ENCODE measurements around the gene CROCC.

Gene CROCC

GRCh38 chr1:17001760-17002523 is 80.2 kb downstream of the CROCC start:
- no peaks in the 10 kb centered on the region for H3K9me3 ChIP-seq (ENCODE audit: control insufficient read depth, insufficient read depth, low read length)
- DNase-seq (ENCODE audit: low read depth, low spot score): no peak
- H3K27me3 ChIP-seq (ENCODE audit: control insufficient read depth, insufficient read depth, low read length): no peaks in the 10 kb centered on the region
- H3K4me3 ChIP-seq (ENCODE audit: low read length): no peak overlapping the region
- no CpG with 5 or more reads among the region's 19 CpGs for WGBS (ENCODE audit: insufficient coverage, insufficient read length)
- peaks cover 19% of the 10 kb centered on the region for H3K36me3 ChIP-seq (ENCODE audit: control insufficient read depth, insufficient read depth, low read length)
- H3K27ac ChIP-seq (ENCODE audit: low read length): no peak overlapping the region
- H3K4me1 ChIP-seq (ENCODE audit: control insufficient read depth, insufficient read depth, low read length): no peaks in the 10 kb centered on the region

- no peaks in the 10 kb centered on the region for H3K9me3 ChIP-seq (ENCODE audit: control insufficient read depth, insufficient read depth, low read length)
- no peak for DNase-seq (ENCODE audit: low read depth, low spot score)
- no CpG with 5 or more reads among the region's 4 CpGs for WGBS (ENCODE audit: insufficient coverage, insufficient read length)
- no peak overlapping the region for H3K4me3 ChIP-seq (ENCODE audit: low read length)
- H3K27me3 ChIP-seq (ENCODE audit: control insufficient read depth, insufficient read depth, low read length): no peaks in the 10 kb centered on the region
- peaks cover 19% of the 10 kb centered on the region for H3K36me3 ChIP-seq (ENCODE audit: control insufficient read depth, insufficient read depth, low read length)
- H3K27ac ChIP-seq (ENCODE audit: low read length): no peak overlapping the region
- H3K4me1 ChIP-seq (ENCODE audit: control insufficient read depth, insufficient read depth, low read length): no peaks in the 10 kb centered on the region
Observed at GRCh38 chr1:17002524-17002902, 80.8 kb downstream of the CROCC start.

- no peaks in the 10 kb centered on the region for H3K27me3 ChIP-seq (ENCODE audit: control insufficient read depth, insufficient read depth, low read length)
- DNase-seq (ENCODE audit: low read depth, low spot score): no peak
- peaks cover 19% of the 10 kb centered on the region for H3K36me3 ChIP-seq (ENCODE audit: control insufficient read depth, insufficient read depth, low read length)
- no peak overlapping the region for H3K4me3 ChIP-seq (ENCODE audit: low read length)
- WGBS (ENCODE audit: insufficient coverage, insufficient read length): no CpG with 5 or more reads among the region's 24 CpGs
- H3K9me3 ChIP-seq (ENCODE audit: control insufficient read depth, insufficient read depth, low read length): no peaks in the 10 kb centered on the region
- H3K27ac ChIP-seq (ENCODE audit: low read length): no peak overlapping the region
- peaks cover 2% of the 10 kb centered on the region; the same call in 1 of the 2 replicates for H3K4me1 ChIP-seq (ENCODE audit: control insufficient read depth, insufficient read depth, low read length)
Observed at GRCh38 chr1:17004466-17005364, 83.0 kb downstream of the CROCC start.

GRCh38 chr1:17005365-17005740 is 83.6 kb downstream of the CROCC start:
- no CpG with 5 or more reads among the region's 19 CpGs for WGBS (ENCODE audit: insufficient coverage, insufficient read length)
- Histone ChIP-seq H3K4me3 (ENCODE audit: low read length) (no peak overlapping the region), H3K4me1 (ENCODE audit: control insufficient read depth, insufficient read depth, low read length) (peaks cover 2% of the 10 kb centered on the region; the same call in 1 of the 2 replicates), H3K27ac (ENCODE audit: low read length) (no peak overlapping the region), H3K27me3 (ENCODE audit: control insufficient read depth, insufficient read depth, low read length) (no peaks in the 10 kb centered on the region), H3K36me3 (ENCODE audit: control insufficient read depth, insufficient read depth, low read length) (peaks cover 18% of the 10 kb centered on the region), H3K9me3 (ENCODE audit: control insufficient read depth, insufficient read depth, low read length) (no peaks in the 10 kb centered on the region)
- no peak for DNase-seq (ENCODE audit: low read depth, low spot score)

GRCh38 chr1:17007121-17007520 is 85.4 kb downstream of the CROCC start:
- Histone ChIP-seq H3K27ac (ENCODE audit: low read length) (no peak overlapping the region), H3K4me3 (ENCODE audit: low read length) (no peak overlapping the region), H3K27me3 (ENCODE audit: control insufficient read depth, insufficient read depth, low read length) (no peaks in the 10 kb centered on the region), H3K4me1 (ENCODE audit: control insufficient read depth, insufficient read depth, low read length) (peaks cover 4% of the 10 kb centered on the region; the same call in 1 of the 2 replicates), H3K36me3 (ENCODE audit: control insufficient read depth, insufficient read depth, low read length) (peaks cover 16% of the 10 kb centered on the region), H3K9me3 (ENCODE audit: control insufficient read depth, insufficient read depth, low read length) (no peaks in the 10 kb centered on the region)
- DNase-seq (ENCODE audit: low read depth, low spot score): no peak
- no CpG with 5 or more reads among the region's 8 CpGs for WGBS (ENCODE audit: insufficient coverage, insufficient read length)

GRCh38 chr1:17008208-17008855 is 86.6 kb downstream of the CROCC start:
- DNase-seq (ENCODE audit: low read depth, low spot score): no peak
- Histone ChIP-seq H3K27ac (ENCODE audit: low read length) (no peak overlapping the region), H3K36me3 (ENCODE audit: control insufficient read depth, insufficient read depth, low read length) (peaks cover 9% of the 10 kb centered on the region; the same call in 1 of the 2 replicates), H3K4me3 (ENCODE audit: low read length) (no peak overlapping the region), H3K4me1 (ENCODE audit: control insufficient read depth, insufficient read depth, low read length) (peaks cover 14% of the 10 kb centered on the region), H3K27me3 (ENCODE audit: control insufficient read depth, insufficient read depth, low read length) (no peaks in the 10 kb centered on the region), H3K9me3 (ENCODE audit: control insufficient read depth, insufficient read depth, low read length) (no peaks in the 10 kb centered on the region)
- WGBS (ENCODE audit: insufficient coverage, insufficient read length): no CpG with 5 or more reads among the region's 15 CpGs

- H3K4me1 ChIP-seq (ENCODE audit: control insufficient read depth, insufficient read depth, low read length): peaks cover 16% of the 10 kb centered on the region
- H3K4me3 ChIP-seq (ENCODE audit: low read length): no peak overlapping the region
- no peaks in the 10 kb centered on the region for H3K9me3 ChIP-seq (ENCODE audit: control insufficient read depth, insufficient read depth, low read length)
- H3K27me3 ChIP-seq (ENCODE audit: control insufficient read depth, insufficient read depth, low read length): no peaks in the 10 kb centered on the region
- DNase-seq (ENCODE audit: low read depth, low spot score): no peak
- WGBS (ENCODE audit: insufficient coverage, insufficient read length): no CpG with 5 or more reads among the region's 4 CpGs
- no peak overlapping the region for H3K27ac ChIP-seq (ENCODE audit: low read length)
- H3K36me3 ChIP-seq (ENCODE audit: control insufficient read depth, insufficient read depth, low read length): 0 out of 2 replicates have a peak, but pooled peaks cover 3% of the 10 kb centered on the region
Observed at GRCh38 chr1:17009706-17010105, 88.0 kb downstream of the CROCC start.

GRCh38 chr1:17011092-17011438 is 89.3 kb downstream of the CROCC start:
- H3K27me3 ChIP-seq (ENCODE audit: control insufficient read depth, insufficient read depth, low read length): no peaks in the 10 kb centered on the region
- H3K36me3 ChIP-seq (ENCODE audit: control insufficient read depth, insufficient read depth, low read length): no peaks in the 10 kb centered on the region
- WGBS (ENCODE audit: insufficient coverage, insufficient read length): no CpG with 5 or more reads among the region's 15 CpGs
- no peaks in the 10 kb centered on the region for H3K9me3 ChIP-seq (ENCODE audit: control insufficient read depth, insufficient read depth, low read length)
- DNase-seq (ENCODE audit: low read depth, low spot score): no peak
- peaks cover 16% of the 10 kb centered on the region for H3K4me1 ChIP-seq (ENCODE audit: control insufficient read depth, insufficient read depth, low read length)
- H3K4me3 ChIP-seq (ENCODE audit: low read length): peak overlapping the region; percentile 89; the same call in 1 of the 2 replicates
- H3K27ac ChIP-seq (ENCODE audit: low read length): no peak overlapping the region

GRCh38 chr1:17011439-17012307 is 89.9 kb downstream of the CROCC start, which contains the start of gene ATP13A2:
TSS of gene ATP13A2 (minus strand) at chr1:17011928. CDS start at chr1:17011738, 190 bp downstream.
- no peaks in the 10 kb centered on the region for H3K36me3 ChIP-seq (ENCODE audit: control insufficient read depth, insufficient read depth, low read length)
- H3K27me3 ChIP-seq (ENCODE audit: control insufficient read depth, insufficient read depth, low read length): no peaks in the 10 kb centered on the region
- H3K4me1 ChIP-seq (ENCODE audit: control insufficient read depth, insufficient read depth, low read length): peaks cover 20% of the 10 kb centered on the region
- no peaks in the 10 kb centered on the region for H3K9me3 ChIP-seq (ENCODE audit: control insufficient read depth, insufficient read depth, low read length)
- no CpG with 5 or more reads among the region's 94 CpGs for WGBS (ENCODE audit: insufficient coverage, insufficient read length)
- no peak within 1 kb of the TSS for H3K27ac ChIP-seq (ENCODE audit: low read length)
- peak; percentile 74 for DNase-seq (ENCODE audit: low read depth, low spot score)
- H3K4me3 ChIP-seq (ENCODE audit: low read length): peak within 1 kb of the TSS; percentile 89
